K562 (cell line): ENCODE data around the gene COG4. TPM values are rescaled to one million over a fixed set of nuclear protein-coding genes. Genes with fewer than 3 reads are reported as not detected.
A peak's percentile ranks its signal among the peaks of the same experiment; 100 is the strongest.

Experiments
- ASH1L ChIP-seq: fragments of 450-650 bp; IDR thresholded peaks from 2 replicates; pipeline ENCODE4 v1.6.1; 2018; ENCODE audit warnings: borderline replicate concordance, mild to moderate bottlenecking, low read depth; ENCODE audit not compliant: partially characterized antibody
- BRD4 ChIP-seq: fragments of 200-600 bp; sonication (generic); IDR thresholded peaks from 2 replicates; pipeline ENCODE4 v1.6.1; 2017; ENCODE audit warnings: inconsistent platforms
- CBX1 ChIP-seq: sonication (generic); IDR thresholded peaks from 2 replicates; pipeline ENCODE4 v1.6.1; 2016; ENCODE audit warnings: antibody characterized with exemption, low read depth, mild to moderate bottlenecking
- CBX3 ChIP-seq, 2 experiments: IDR thresholded peaks; 1 replicate in 1 of 2; 2 replicates in 1 of 2; pipeline ENCODE4 v1.6.1; 2012; ENCODE audit warnings: inconsistent platforms in 2 of 2, low read length in 2 of 2, borderline replicate concordance in 1 of 2, control low read depth in 1 of 2
- CSDE1 ChIP-seq, 2 experiments: fragments of 450-650 bp; IDR thresholded peaks; 2 replicates each; pipeline ENCODE4 v1.6.1; 2016; ENCODE audit warnings: mild to moderate bottlenecking in 1 of 2
- DACH1 ChIP-seq: fragments of 450-650 bp; IDR thresholded peaks from 2 replicates; pipeline ENCODE4 v1.6.1; 2018; ENCODE audit not compliant: partially characterized antibody
- ELF4 ChIP-seq: fragments of 450-650 bp; formaldehyde crosslinking; IDR thresholded peaks from 2 replicates; pipeline ENCODE4 v1.4.0; 2022; ENCODE audit warnings: missing genetic modification characterization
- FOSL1 ChIP-seq: fragments of 200-800 bp; sonication (Bioruptor generic); conservative IDR thresholded peaks from 2 replicates; pipeline ENCODE4 v1.6.1; 2016; ENCODE audit warnings: missing genetic modification characterization, missing compliant biosample characterization
- GTF2F1 ChIP-seq: IDR thresholded peaks from 2 replicates; pipeline ENCODE4 v1.6.1; 2011; ENCODE audit warnings: low read depth, low read length, improper control_type of control experiment
- HLTF ChIP-seq: fragments of 450-650 bp; IDR thresholded peaks from 2 replicates; pipeline ENCODE4 v1.6.1; 2016
- HNRNPK ChIP-seq: fragments of 200-400 bp; formaldehyde crosslinking; IDR thresholded peaks from one replicate; pipeline ENCODE4 v1.6.1; 2018; ENCODE audit warnings: mild to moderate bottlenecking, low read depth, low read length; ENCODE audit not compliant: poor library complexity, severe bottlenecking
- KLF13 ChIP-seq: fragments of 450-650 bp; IDR thresholded peaks from 2 replicates; pipeline ENCODE4 v1.6.1; 2016; ENCODE audit warnings: missing genetic modification characterization, low read depth, mild to moderate bottlenecking, missing compliant biosample characterization, moderate library complexity, borderline replicate concordance
- KLF6 ChIP-seq: fragments of 250-450 bp; sonication (Bioruptor Pico); IDR thresholded peaks from 2 replicates; pipeline ENCODE4 v1.4.0; 2020; ENCODE audit warnings: mild to moderate bottlenecking, moderate library complexity, borderline replicate concordance
- LCOR ChIP-seq: sonication (generic); formaldehyde crosslinking; IDR thresholded peaks from 2 replicates; pipeline ENCODE4 v1.8.0; 2022; ENCODE audit warnings: mild to moderate bottlenecking, missing genetic modification reagents
- MYC ChIP-seq, 2 experiments: fragments of 250-450 bp in 1 of 2; sonication (Bioruptor Pico) in 1 of 2; IDR thresholded peaks; 2 replicates each; pipeline versions ENCODE4 v1.5.1 to v1.6.1; 2012 to 2021; ENCODE audit warnings: low read depth in 2 of 2, borderline replicate concordance in 1 of 2, improper control_type of control experiment in 1 of 2, low read length in 1 of 2, mild to moderate bottlenecking in 1 of 2, moderate library complexity in 1 of 2
- NFATC3 ChIP-seq: fragments of 450-650 bp; IDR thresholded peaks from 2 replicates; pipeline ENCODE4 v1.6.1; 2017; ENCODE audit warnings: mild to moderate bottlenecking
- PRMT5 ChIP-seq: sonication (generic); formaldehyde crosslinking; IDR thresholded peaks from 2 replicates; pipeline ENCODE4 v1.5.0; 2020; ENCODE audit warnings: missing genetic modification reagents
- RAD21 ChIP-seq, 2 experiments: fragments of 250-450 bp in 1 of 2; fragments of 450-650 bp in 1 of 2; sonication (Bioruptor Pico) in 1 of 2; formaldehyde crosslinking in 1 of 2; IDR thresholded peaks in 1 of 2; conservative IDR thresholded peaks in 1 of 2; 2 replicates each; pipeline versions ENCODE4 v1.4.0 to v1.8.0; 2020 to 2022; ENCODE audit warnings: mild to moderate bottlenecking in 2 of 2, moderate library complexity in 1 of 2
- SAFB2 ChIP-seq: fragments of 200-400 bp; formaldehyde crosslinking; IDR thresholded peaks from 2 replicates; pipeline ENCODE4 v1.6.1; 2018; ENCODE audit warnings: borderline replicate concordance, low read length, low read depth, moderate library complexity; ENCODE audit not compliant: severe bottlenecking
- TEAD4 ChIP-seq, 2 experiments: sonication (generic) in 1 of 2; formaldehyde crosslinking in 1 of 2; IDR thresholded peaks; 2 replicates each; pipeline versions ENCODE4 v1.6.1 to v1.8.0; 2012 to 2022; ENCODE audit warnings: borderline replicate concordance in 1 of 2, inconsistent platforms in 1 of 2, low read length in 1 of 2, mild to moderate bottlenecking in 1 of 2, missing genetic modification reagents in 1 of 2
- ZBTB33 ChIP-seq: sonication (generic); formaldehyde crosslinking; IDR thresholded peaks from 2 replicates; pipeline ENCODE4 v1.8.1; 2023; ENCODE audit warnings: mild to moderate bottlenecking, missing genetic modification reagents
- ZBTB8A ChIP-seq: fragments of 450-650 bp; IDR thresholded peaks from 2 replicates; pipeline ENCODE4 v1.6.1; 2018; ENCODE audit warnings: mild to moderate bottlenecking, moderate library complexity; ENCODE audit not compliant: partially characterized antibody
- ZFP30 ChIP-seq: fragments of 250-450 bp; sonication (Bioruptor Pico); IDR thresholded peaks from 2 replicates; pipeline ENCODE4 v1.8.0; 2022; ENCODE audit warnings: moderate library complexity, mild to moderate bottlenecking, inconsistent platforms, borderline replicate concordance
- ZNF134 ChIP-seq: fragments of 250-450 bp; sonication (Bioruptor Pico); conservative IDR thresholded peaks from 2 replicates; pipeline ENCODE4 v1.4.0; 2020
- ZNF311 ChIP-seq: fragments of 250-450 bp; sonication (Bioruptor Pico); IDR thresholded peaks from 2 replicates; pipeline ENCODE4 v1.4.0; 2020; ENCODE audit warnings: mild to moderate bottlenecking, moderate library complexity
- ZNF444 ChIP-seq: fragments of 250-450 bp; sonication (Bioruptor Pico); IDR thresholded peaks from 2 replicates; pipeline ENCODE4 v1.4.0; 2020; ENCODE audit warnings: mild to moderate bottlenecking, moderate library complexity
- polyA plus RNA-seq, 8 experiments: library from polyadenylated mRNA; depleted of rRNA in 4 of 8; stranded (reverse) in 5 of 8; unstranded in 3 of 8; fragments of >200 nt; fragmentation: Nextera tagmentation in 2 of 8; fragmentation: Illumina TruSeq in 1 of 8; extraction: Ambion mirVana in 2 of 8; extraction: Trizol in 1 of 8; gene quantifications; 2 replicates each; pipeline versions ENCODE4 v1.2.1 to v1.2.3, GENCODE V29; 2011 to 2014; ENCODE audit warnings: inconsistent platforms in 1 of 8, missing spikeins in 1 of 8
- total RNA-seq, 7 experiments: library from RNA; depleted of rRNA in 6 of 7; stranded (reverse); fragments of >200 nt in 6 of 7; fragmentation: Illumina TruSeq in 2 of 7; extraction: Trizol in 2 of 7; gene quantifications; 2 replicates each; pipeline versions ENCODE4 v1.2.1 to v1.2.3, GENCODE V29; 2011 to 2021; ENCODE audit warnings: low replicate concordance in 1 of 7

Gene COG4
- total and polyA plus RNA-seq, 9 of the 15 experiments (the other 6 are each of a cell fraction or from before 2014, with no cell fraction given), result 13.7 to 73.9 (median 44.2) TPM

- TF ChIP-seq ZFP30, result no peak
- TF ChIP-seq ZNF311 (CRISPR knock-in tag), result no peak
- no peak for TF ChIP-seq PRMT5
- no peak for TF ChIP-seq GTF2F1
- 0 out of 2 replicates have a peak, but pooled peaks have one; percentile 12 for TF ChIP-seq KLF13 (tag)
- no peak for TF ChIP-seq HLTF
- TF ChIP-seq MYC (IDR thresholded peaks at IDR 0.05; ENCODE audit: low read depth, low read length), result peak; percentile 75
- no peak for TF ChIP-seq MYC (CRISPR knock-in tag; IDR thresholded peaks at IDR 0.05; ENCODE audit: borderline replicate concordance, low read depth)
- TF ChIP-seq DACH1, result peak; percentile 30
- 0 out of 2 replicates have a peak, but pooled peaks have one; percentile 29 for TF ChIP-seq ZNF444 (CRISPR knock-in tag)
- TF ChIP-seq NFATC3, result no peak
- TF ChIP-seq SAFB2, result no peak
- no peak for TF ChIP-seq ZNF134 (CRISPR knock-in tag)
- TF ChIP-seq KLF6 (CRISPR knock-in tag), result no peak
- peak; percentile 77 for TF ChIP-seq TEAD4 (IDR thresholded peaks at IDR 0.05; ENCODE audit: low read length)
- TF ChIP-seq TEAD4 (CRISPR knock-in tag; IDR thresholded peaks at IDR 0.05; ENCODE audit: borderline replicate concordance), result no peak
- no peak for TF ChIP-seq ASH1L
- TF ChIP-seq RAD21 (CRISPR knock-in tag; conservative IDR thresholded peaks at IDR 0.05 in 1 of 2, IDR thresholded peaks at IDR 0.05 in 1 of 2), result peak in 1 of 2 experiments; percentile 25; a peak in 1 of 4 replicates
- no peak for TF ChIP-seq CBX1
- TF ChIP-seq ZBTB33 (CRISPR knock-in tag), result no peak
- TF ChIP-seq ZBTB8A, result no peak
- no peak for TF ChIP-seq LCOR (CRISPR knock-in tag)
- no peak for TF ChIP-seq BRD4
- no peak for TF ChIP-seq HNRNPK
- TF ChIP-seq CBX3 (IDR thresholded peaks at IDR 0.05; ENCODE audit: borderline replicate concordance in 1 of 2, low read length in 2 of 2), result peak in 1 of 2 experiments; percentile 80; a peak in 2 of 3 replicates
- no peak for TF ChIP-seq FOSL1
- TF ChIP-seq ELF4 (CRISPR knock-in tag), result no peak
- no peak for TF ChIP-seq CSDE1 (IDR thresholded peaks at IDR 0.05)
These were observed 86.3 kb downstream of the COG4 start (continued) for GRCh38 chr16:70437017-70437581.
